Osteoblast (primary cell): Measurements from ENCODE around the gene ZMYM4. TPM values are rescaled to one million over a fixed set of nuclear protein-coding genes. Genes with fewer than 3 reads are reported as not detected.

Experiments
- DNase-seq: peaks from one replicate; pipeline ENCODE4 v3.0.0; 2011; ENCODE audit warnings: low spot score, mixed read lengths; ENCODE audit not compliant: insufficient read length; ENCODE audit errors: missing footprints
- H2AFZ ChIP-seq: 2 replicates; pipeline ENCODE4 v1.6.0; 2011; ENCODE audit warnings: mild to moderate bottlenecking, low read length
- H3K27ac ChIP-seq: 2 replicates; pipeline ENCODE4 v1.5.1; 2011; ENCODE audit warnings: mild to moderate bottlenecking, low read depth, low read length, moderate library complexity
- H3K27me3 ChIP-seq: 2 replicates; pipeline ENCODE4 v1.6.0; 2012; ENCODE audit warnings: mild to moderate bottlenecking, control low read depth, inconsistent platforms, low read length, moderate library complexity; ENCODE audit not compliant: insufficient read depth
- H3K36me3 ChIP-seq: 2 replicates; pipeline ENCODE4 v1.5.1; 2011; ENCODE audit warnings: mild to moderate bottlenecking, low read length, control low read depth, moderate library complexity; ENCODE audit not compliant: insufficient read depth
- H3K4me1 ChIP-seq: 2 replicates; pipeline ENCODE4 v1.5.1; 2011; ENCODE audit warnings: mild to moderate bottlenecking, low read length, control low read depth, moderate library complexity; ENCODE audit not compliant: insufficient read depth
- H3K4me2 ChIP-seq: 2 replicates; pipeline ENCODE4 v1.6.0; 2011; ENCODE audit warnings: mild to moderate bottlenecking, low read length; ENCODE audit not compliant: insufficient read depth
- H3K4me3 ChIP-seq: fragments of 200-600 bp; sonication (generic); 3 replicates; pipeline ENCODE4 v1.5.1; 2012; ENCODE audit warnings: mild to moderate bottlenecking, low read length, inconsistent platforms; ENCODE audit not compliant: insufficient read depth
- H3K79me2 ChIP-seq: 2 replicates; pipeline ENCODE4 v1.6.0; 2012; ENCODE audit warnings: mild to moderate bottlenecking, low read length, control low read depth, inconsistent platforms; ENCODE audit not compliant: insufficient read depth
- H3K9me3 ChIP-seq: 2 replicates; pipeline ENCODE4 v1.5.1; 2011; ENCODE audit warnings: low read depth, low read length, control low read depth
- H4K20me1 ChIP-seq: 2 replicates; pipeline ENCODE4 v1.6.0; 2012; ENCODE audit warnings: mild to moderate bottlenecking, low read length, control low read depth; ENCODE audit not compliant: insufficient read depth
- CTCF ChIP-seq: IDR thresholded peaks from 2 replicates; pipeline ENCODE4 v1.5.1; 2011; ENCODE audit warnings: mild to moderate bottlenecking, low read depth, low read length, moderate library complexity; ENCODE audit errors: extremely low read depth
- total RNA-seq: library from RNA; depleted of rRNA; stranded (reverse); fragments of >200 nt; gene quantifications from 2 replicates; pipeline ENCODE4 v1.2.3, GENCODE V29; 2012

Gene ZMYM4
- total RNA-seq, 1 donor: 49.9 TPM

GRCh38 chr1:35305383-35305782 lies 36.9 kb downstream of the ZMYM4 start:
- no peaks in the 10 kb centered on the region for H3K9me3 ChIP-seq

GRCh38 chr1:35315649-35316048 lies 47.1 kb downstream of the ZMYM4 start:
- Histone ChIP-seq H4K20me1 (peaks cover 13% of the 10 kb centered on the region), H2AFZ (no peak overlapping the region), H3K4me3 (no peak overlapping the region), H3K4me1 (peaks cover 7% of the 10 kb centered on the region), H3K27ac (no peak overlapping the region), H3K79me2 (peaks cover 51% of the 10 kb centered on the region), H3K9me3 (no peaks in the 10 kb centered on the region), H3K36me3 (peaks cover 6% of the 10 kb centered on the region), H3K27me3 (no peaks in the 10 kb centered on the region), H3K4me2 (no peak overlapping the region)
- DNase-seq: no peak
- TF ChIP-seq CTCF: no peak

More at GRCh38 chr1:35305383-35305782, 36.9 kb downstream of the ZMYM4 start:
- Histone ChIP-seq H3K4me3 (no peak overlapping the region), H3K27me3 (no peaks in the 10 kb centered on the region), H3K79me2 (peaks cover 78% of the 10 kb centered on the region), H2AFZ (no peak overlapping the region), H3K36me3 (peaks cover 4% of the 10 kb centered on the region), H3K27ac (no peak overlapping the region), H4K20me1 (peaks cover 9% of the 10 kb centered on the region), H3K4me2 (no peak overlapping the region), H3K4me1 (no peaks in the 10 kb centered on the region)
- DNase-seq: no peak
- no peak for TF ChIP-seq CTCF

- Histone ChIP-seq H3K79me2 (peaks cover 52% of the 10 kb centered on the region), H4K20me1 (peaks cover 13% of the 10 kb centered on the region)
Measured at GRCh38 chr1:35316264-35316663, 47.8 kb downstream of the ZMYM4 start.

More at GRCh38 chr1:35316264-35316663, 47.8 kb downstream of the ZMYM4 start:
- Histone ChIP-seq H3K4me2 (no peak overlapping the region), H3K4me3 (no peak overlapping the region), H3K27ac (no peak overlapping the region), H3K36me3 (peaks cover 4% of the 10 kb centered on the region), H3K9me3 (no peaks in the 10 kb centered on the region), H3K27me3 (no peaks in the 10 kb centered on the region), H3K4me1 (peaks cover 7% of the 10 kb centered on the region), H2AFZ (no peak overlapping the region)
- TF ChIP-seq CTCF: no peak
- no peak for DNase-seq
